ENCODE measurements around the gene KIF2A.

The KIF2A gene

DNA sequence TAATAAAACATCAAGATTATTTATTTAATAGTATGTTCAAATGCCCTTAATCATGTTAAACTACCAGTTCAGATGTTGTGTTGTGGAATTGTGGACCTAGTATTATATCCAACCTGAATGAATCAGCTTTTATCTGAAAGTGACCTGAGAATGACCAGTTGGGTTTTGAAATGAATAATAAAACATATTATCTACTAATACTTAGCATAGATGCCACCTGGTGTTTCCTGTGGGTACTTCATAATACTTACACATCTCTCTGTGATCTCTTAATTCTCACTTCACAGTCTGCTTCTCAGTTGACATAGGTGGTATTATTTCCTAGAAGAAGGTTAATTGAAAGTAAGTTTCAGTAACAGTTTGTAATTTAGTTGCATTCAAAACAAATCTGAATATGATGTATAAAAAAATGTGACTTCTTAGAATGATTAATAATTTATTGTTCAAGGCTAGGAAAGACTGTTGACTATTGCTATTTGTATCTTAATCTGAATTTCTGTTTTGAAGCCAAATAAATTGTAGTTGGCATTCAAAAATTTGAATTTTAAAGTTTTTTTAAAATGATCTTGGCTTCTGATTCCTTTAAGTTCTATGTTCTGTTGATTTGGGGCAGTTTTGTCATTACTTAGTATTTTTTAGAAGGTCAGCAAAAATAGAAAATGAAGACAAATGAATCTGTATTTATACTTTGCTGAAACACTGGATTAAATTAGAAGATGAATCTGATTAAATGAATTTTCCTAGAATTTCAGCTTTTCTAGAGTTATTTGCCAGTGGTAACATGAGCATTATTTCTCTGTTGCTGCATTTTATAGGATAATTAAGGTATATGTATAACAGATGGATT lies 48.2 kb downstream of the KIF2A start:
- Histone ChIP-seq H3K4me3 (no peak overlapping the region), H3K4me2 (no peak overlapping the region), H3K9me3 (no peaks in the 10 kb centered on the region), H3K27me3 (no peaks in the 10 kb centered on the region), H4K20me1 (no peaks in the 10 kb centered on the region), H3K4me1 (no peaks in the 10 kb centered on the region), H3K9ac (no peak overlapping the region), H3K27ac (no peak overlapping the region), H3K36me3 (peaks cover 88% of the 10 kb centered on the region)
- no peak for TF ChIP-seq Cebpa-rat (IDR thresholded peaks at IDR 0.05)

DNA sequence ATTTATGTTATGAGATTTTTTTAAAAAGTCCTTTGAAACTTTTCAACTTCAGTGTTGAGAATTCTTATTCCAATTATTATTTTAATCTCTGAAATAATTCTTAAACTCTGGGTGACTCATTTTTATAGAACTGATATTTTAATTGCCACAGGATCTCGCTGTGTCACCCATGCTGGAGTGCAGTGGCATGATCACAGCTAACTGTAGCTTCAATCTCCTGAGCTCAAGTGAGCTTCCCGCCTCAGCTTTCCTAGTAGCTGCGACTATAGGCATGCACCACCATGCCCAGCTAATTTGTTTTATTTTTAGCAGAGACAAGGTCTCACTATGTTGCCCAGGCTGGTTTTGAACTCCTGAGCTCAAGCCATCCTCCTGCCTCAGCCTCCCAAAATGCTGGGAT lies 56.7 kb downstream of the KIF2A start:
- H3K4me3 ChIP-seq, result no peak overlapping the region
- H3K9ac ChIP-seq, result no peak overlapping the region
- no peak overlapping the region for H3K4me2 ChIP-seq
- H3K36me3 ChIP-seq, result peaks cover 81% of the 10 kb centered on the region
- no peaks in the 10 kb centered on the region for H4K20me1 ChIP-seq
- no peaks in the 10 kb centered on the region for H3K27me3 ChIP-seq
- H3K27ac ChIP-seq, result no peak overlapping the region
- no peaks in the 10 kb centered on the region for H3K4me1 ChIP-seq
- H3K9me3 ChIP-seq, result peaks cover 19% of the 10 kb centered on the region
- TF ChIP-seq Cebpa-rat (IDR thresholded peaks at IDR 0.05), result no peak

DNA sequence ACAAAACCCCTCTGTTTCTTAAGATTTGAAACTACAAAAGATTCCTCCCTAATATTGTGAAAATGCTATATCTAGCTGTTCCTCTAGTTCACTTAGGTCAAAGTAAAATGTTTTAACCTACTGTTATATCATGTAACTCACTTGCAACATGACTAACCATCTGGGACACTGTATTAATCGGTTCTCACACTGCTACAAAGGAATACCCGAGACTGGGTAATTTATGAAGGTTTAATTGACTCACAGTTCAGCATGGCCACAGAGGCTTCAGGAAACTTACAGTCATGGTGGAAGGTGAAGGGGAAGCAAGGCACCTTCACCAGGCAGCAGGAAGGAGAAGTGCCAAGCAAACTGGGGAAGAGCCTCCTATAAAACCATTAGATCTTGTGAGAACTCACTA lies 63.0 kb downstream of the KIF2A start:
- no peak for TF ChIP-seq Cebpa-rat (IDR thresholded peaks at IDR 0.05)
- Histone ChIP-seq H3K27ac (no peak overlapping the region), H3K27me3 (no peaks in the 10 kb centered on the region), H3K9me3 (peaks cover 19% of the 10 kb centered on the region), H3K9ac (no peak overlapping the region), H4K20me1 (no peaks in the 10 kb centered on the region), H3K4me3 (no peak overlapping the region), H3K4me1 (no peaks in the 10 kb centered on the region), H3K36me3 (peaks cover 83% of the 10 kb centered on the region), H3K4me2 (no peak overlapping the region)

DNA sequence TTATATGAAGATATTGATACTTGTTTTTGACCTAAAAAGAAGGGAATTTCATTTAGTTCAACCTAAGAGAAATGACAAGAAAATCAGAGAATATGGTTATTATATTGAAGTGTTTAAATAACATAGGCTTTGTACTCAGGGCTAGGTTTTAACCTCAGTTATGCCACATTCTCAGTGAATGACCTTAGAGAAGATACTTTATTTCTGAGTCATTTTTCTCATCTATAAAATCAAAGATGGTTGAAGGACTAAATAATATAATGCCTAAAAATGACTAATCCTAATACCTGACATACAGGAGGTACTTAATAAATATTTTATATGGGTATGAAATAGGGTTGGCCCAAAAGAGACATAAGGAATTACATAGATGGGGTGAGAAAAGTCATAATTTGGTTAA lies 65.4 kb downstream of the KIF2A start:
- no peak overlapping the region for H3K4me2 ChIP-seq
- no peak for TF ChIP-seq Cebpa-rat (IDR thresholded peaks at IDR 0.05)
- H3K4me3 ChIP-seq, result no peak overlapping the region
- H3K4me1 ChIP-seq, result no peaks in the 10 kb centered on the region
- H3K27ac ChIP-seq, result no peak overlapping the region
- no peaks in the 10 kb centered on the region for H3K9me3 ChIP-seq
- peaks cover 81% of the 10 kb centered on the region for H3K36me3 ChIP-seq
- H3K9ac ChIP-seq, result no peak overlapping the region
- no peaks in the 10 kb centered on the region for H3K27me3 ChIP-seq
- no peaks in the 10 kb centered on the region for H4K20me1 ChIP-seq

DNA sequence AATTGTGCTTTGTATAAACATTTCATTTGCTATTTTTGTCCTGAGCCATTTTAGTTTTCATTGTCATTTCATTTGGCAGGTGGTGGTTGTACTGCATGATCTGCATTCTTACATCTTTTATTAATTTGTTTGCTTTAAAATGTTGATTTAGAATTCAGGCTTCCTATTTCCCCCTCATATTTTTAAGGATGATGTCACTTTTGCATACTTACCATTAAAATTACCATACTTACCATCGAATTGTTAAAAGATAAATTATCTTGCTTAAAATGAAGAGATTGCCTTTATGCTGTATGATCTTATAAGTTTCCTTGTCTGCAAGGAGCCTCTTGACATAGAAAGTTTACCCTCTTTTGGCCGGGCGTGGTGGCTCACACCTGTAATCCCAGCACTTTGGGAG lies 66.6 kb downstream of the KIF2A start:
- no peaks in the 10 kb centered on the region for H3K4me1 ChIP-seq
- H3K27ac ChIP-seq, result no peak overlapping the region
- no peaks in the 10 kb centered on the region for H4K20me1 ChIP-seq
- no peaks in the 10 kb centered on the region for H3K9me3 ChIP-seq
- peaks cover 79% of the 10 kb centered on the region for H3K36me3 ChIP-seq
- H3K27me3 ChIP-seq, result no peaks in the 10 kb centered on the region
- no peak overlapping the region for H3K9ac ChIP-seq
- no peak for TF ChIP-seq Cebpa-rat (IDR thresholded peaks at IDR 0.05)
- H3K4me3 ChIP-seq, result no peak overlapping the region
- no peak overlapping the region for H3K4me2 ChIP-seq

DNA sequence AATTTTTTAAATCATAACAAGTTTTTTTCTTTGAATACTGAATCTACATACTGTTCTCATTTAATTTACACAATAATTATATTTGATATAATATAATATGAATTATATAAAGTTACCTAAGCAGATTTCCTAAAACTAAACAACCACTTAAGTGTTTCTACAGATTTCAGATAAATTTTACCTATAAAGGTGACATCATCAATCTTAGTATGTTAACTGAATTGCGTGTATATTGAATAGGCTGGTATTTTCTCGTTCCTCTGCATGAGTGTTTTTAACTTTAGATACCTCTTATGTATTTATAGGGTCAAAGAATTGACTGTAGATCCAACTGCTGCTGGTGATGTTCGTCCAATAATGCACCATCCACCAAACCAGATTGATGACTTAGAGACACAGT lies 67.4 kb downstream of the KIF2A start:
- Histone ChIP-seq H3K27ac (no peak overlapping the region), H3K36me3 (peaks cover 80% of the 10 kb centered on the region), H3K4me1 (no peaks in the 10 kb centered on the region), H3K9me3 (no peaks in the 10 kb centered on the region), H3K4me2 (no peak overlapping the region), H3K4me3 (no peak overlapping the region), H3K9ac (no peak overlapping the region), H3K27me3 (no peaks in the 10 kb centered on the region), H4K20me1 (no peaks in the 10 kb centered on the region)
- TF ChIP-seq Cebpa-rat (IDR thresholded peaks at IDR 0.05), result no peak

DNA sequence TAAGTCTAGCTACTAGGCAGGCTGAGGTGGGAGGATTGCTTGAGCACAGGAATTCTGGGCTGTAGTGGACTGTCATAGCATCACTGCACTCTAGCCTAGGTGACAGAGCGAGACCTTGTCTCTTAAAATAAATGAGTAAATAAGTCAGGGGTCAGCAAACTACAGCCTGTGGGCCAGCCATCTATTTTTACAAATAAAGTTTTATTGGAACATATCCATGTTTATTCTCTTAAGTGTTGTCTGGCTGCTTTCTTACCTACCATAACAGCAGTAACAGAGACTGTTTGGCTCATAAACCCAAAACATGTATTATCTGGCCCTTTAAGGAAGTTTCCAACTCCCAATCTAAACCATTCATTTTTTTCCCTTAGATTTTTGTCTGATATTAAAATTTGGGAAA lies 68.1 kb downstream of the KIF2A start:
- no peak overlapping the region for H3K9ac ChIP-seq
- H4K20me1 ChIP-seq, result no peaks in the 10 kb centered on the region
- H3K36me3 ChIP-seq, result peaks cover 83% of the 10 kb centered on the region
- H3K4me2 ChIP-seq, result no peak overlapping the region
- H3K9me3 ChIP-seq, result no peaks in the 10 kb centered on the region
- no peak for TF ChIP-seq Cebpa-rat (IDR thresholded peaks at IDR 0.05)
- H3K27ac ChIP-seq, result no peak overlapping the region
- no peaks in the 10 kb centered on the region for H3K27me3 ChIP-seq
- H3K4me1 ChIP-seq, result no peaks in the 10 kb centered on the region
- no peak overlapping the region for H3K4me3 ChIP-seq

DNA sequence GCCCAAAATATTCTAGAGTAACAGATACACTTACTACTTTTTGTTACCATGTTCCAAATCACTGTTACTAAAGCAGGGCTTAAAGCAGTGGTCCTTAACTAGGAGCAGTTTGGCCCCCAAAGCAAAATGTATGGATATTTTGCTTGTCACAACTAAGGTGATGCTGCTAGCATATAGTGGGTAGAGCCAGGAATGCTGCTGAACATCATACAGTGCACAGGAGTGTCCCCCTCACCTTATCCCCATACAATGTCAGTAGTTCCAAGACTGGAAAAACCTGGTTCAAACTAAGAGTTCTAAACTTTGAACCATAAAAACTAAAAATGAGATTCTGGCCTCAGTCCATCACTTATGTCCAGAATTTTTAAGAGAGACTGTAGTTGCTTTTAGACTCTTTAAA lies 69.6 kb downstream of the KIF2A start:
- Histone ChIP-seq H3K4me2 (no peak overlapping the region), H3K36me3 (peaks cover 85% of the 10 kb centered on the region)

DNA sequence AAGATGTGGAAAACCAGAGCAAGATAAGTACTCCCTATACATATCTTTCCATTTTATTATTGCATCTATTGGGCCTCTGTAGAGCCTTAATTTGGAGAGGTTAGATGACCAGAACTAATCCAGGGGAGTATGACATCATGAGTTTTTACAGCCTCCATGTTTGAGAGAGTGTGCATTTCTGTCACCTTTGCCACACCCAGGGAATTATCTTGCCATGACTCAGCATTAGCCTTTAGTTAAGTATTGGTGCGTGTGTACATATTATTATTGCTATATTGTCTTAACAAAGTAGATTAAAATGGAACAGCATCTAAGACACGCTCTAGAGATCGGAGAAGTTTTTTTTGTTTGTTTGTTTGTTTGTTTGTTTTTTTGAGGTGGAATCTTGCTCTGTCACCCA lies 70.1 kb downstream of the KIF2A start:
- no peak for TF ChIP-seq Cebpa-rat (IDR thresholded peaks at IDR 0.05)
- H3K9ac ChIP-seq, result no peak overlapping the region
- H3K27me3 ChIP-seq, result no peaks in the 10 kb centered on the region
- no peak overlapping the region for H3K4me2 ChIP-seq
- H3K27ac ChIP-seq, result no peak overlapping the region
- H3K4me1 ChIP-seq, result no peaks in the 10 kb centered on the region
- no peaks in the 10 kb centered on the region for H4K20me1 ChIP-seq
- H3K4me3 ChIP-seq, result no peak overlapping the region
- no peaks in the 10 kb centered on the region for H3K9me3 ChIP-seq
- H3K36me3 ChIP-seq, result peaks cover 84% of the 10 kb centered on the region

More for the DNA sequence above, 69.6 kb downstream of the KIF2A start:
- Histone ChIP-seq H3K9me3 (no peaks in the 10 kb centered on the region), H4K20me1 (no peaks in the 10 kb centered on the region), H3K9ac (no peak overlapping the region), H3K4me3 (no peak overlapping the region), H3K27ac (no peak overlapping the region), H3K27me3 (no peaks in the 10 kb centered on the region), H3K4me1 (no peaks in the 10 kb centered on the region)
- no peak for TF ChIP-seq Cebpa-rat (IDR thresholded peaks at IDR 0.05)

DNA sequence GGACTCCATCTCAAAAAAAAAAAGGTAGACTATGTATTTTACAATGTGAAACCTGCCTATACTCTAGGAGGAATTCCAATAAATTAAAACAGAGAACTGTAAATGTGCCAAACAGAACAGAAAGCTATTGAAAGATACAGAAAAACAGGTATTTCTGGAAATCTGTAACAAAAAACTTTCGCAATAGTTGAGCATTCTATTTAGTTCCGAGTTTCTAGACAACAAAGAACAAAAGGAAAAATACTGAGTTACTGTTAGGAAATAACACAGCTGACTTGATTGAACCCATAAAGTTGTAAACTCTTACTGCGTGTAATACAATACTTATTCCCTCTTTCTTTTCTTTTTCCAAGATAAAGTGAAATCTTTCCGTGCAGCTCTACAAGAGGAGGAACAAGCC lies 79.1 kb downstream of the KIF2A start:
- Histone ChIP-seq H3K9me3 (no peaks in the 10 kb centered on the region), H3K36me3 (peaks cover 95% of the 10 kb centered on the region), H3K27me3 (no peaks in the 10 kb centered on the region), H3K27ac (no peak overlapping the region), H3K4me2 (no peak overlapping the region), H4K20me1 (peaks cover 9% of the 10 kb centered on the region; the same call in 1 of the 2 replicates), H3K4me3 (no peak overlapping the region), H3K4me1 (no peaks in the 10 kb centered on the region), H3K9ac (no peak overlapping the region)
- TF ChIP-seq Cebpa-rat (IDR thresholded peaks at IDR 0.05), result peak; percentile 34; the same call in 1 of the 2 replicates

Data from BLaER1 (cell line).